Thyroid gland (tissue), 4 donors: ENCODE measurements around the gene PHACTR3.

Experiments
- CTCF ChIP-seq, 6 experiments: fragments of 200-600 bp in 3 of 6; fragments of 450-650 bp in 3 of 6; sonication (generic) in 3 of 6; IDR thresholded peaks; one replicate each; pipeline ENCODE4 v1.5.1; 2016 to 2019; ENCODE audit warnings: antibody characterized with exemption in 6 of 6, mild to moderate bottlenecking in 2 of 6, inconsistent platforms in 1 of 6, moderate library complexity in 1 of 6
- POLR2A ChIP-seq, 2 donors: fragments of 450-650 bp; IDR thresholded peaks; one replicate each; pipeline ENCODE4 v1.6.1; 2017; ENCODE audit warnings: antibody characterized with exemption in 2 of 2, mild to moderate bottlenecking in 2 of 2, moderate library complexity in 1 of 2

DNA sequence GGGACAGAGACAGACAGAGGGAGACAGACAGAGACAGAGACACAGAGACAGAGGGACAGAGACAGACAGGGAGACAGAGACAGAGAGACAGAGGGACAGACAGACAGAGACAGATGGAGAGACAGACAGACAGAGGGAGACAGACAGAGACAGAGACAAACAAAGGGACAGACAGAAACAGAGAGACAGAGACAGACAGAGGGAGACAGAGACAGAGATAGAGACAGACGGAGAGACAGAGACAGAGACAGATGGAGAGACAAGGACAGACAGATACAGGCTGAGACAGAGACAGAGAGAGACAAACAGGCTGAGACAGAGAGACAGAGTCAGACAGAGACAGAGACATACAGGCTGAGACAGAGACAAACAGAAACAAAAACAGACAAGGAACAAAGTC lies 39.4 kb upstream of the PHACTR3 start:
- TF ChIP-seq CTCF (IDR thresholded peaks at IDR 0.05), result no peak
- TF ChIP-seq POLR2A (IDR thresholded peaks at IDR 0.05), result no peak
